ENCODE data around the gene CISD3.

The CISD3 gene

GRCh38 chr17:38735161-38735997 lies 5.2 kb downstream of the CISD3 start (continued):
- TF ChIP-seq SCRT2 (tag by site-specific recombination; IDR thresholded peaks at IDR 0.05) (no peak), ZNF660 (tag by site-specific recombination; IDR thresholded peaks at IDR 0.05) (no peak), ZNF114 (tag by site-specific recombination; IDR thresholded peaks at IDR 0.05) (no peak), ZNF133 (tag by site-specific recombination; IDR thresholded peaks at IDR 0.05) (no peak), ZNF280D (tag by site-specific recombination; IDR thresholded peaks at IDR 0.05) (no peak), GLIS1 (tag by site-specific recombination; IDR thresholded peaks at IDR 0.05) (peak; percentile 50), AEBP2 (tag by site-specific recombination; IDR thresholded peaks at IDR 0.05; ENCODE audit: borderline replicate concordance) (no peak), ZNF175 (tag by site-specific recombination; IDR thresholded peaks at IDR 0.05) (no peak), ZNF629 (tag by site-specific recombination; IDR thresholded peaks at IDR 0.05) (no peak), KLF8 (tag by site-specific recombination; IDR thresholded peaks at IDR 0.05) (peak; percentile 62), ZNF169 (tag by site-specific recombination; IDR thresholded peaks at IDR 0.05) (no peak), ZNF600 (tag by site-specific recombination; IDR thresholded peaks at IDR 0.05) (0 out of 2 replicates have a peak, but pooled peaks have one; percentile 19), ZNF398 (tag by site-specific recombination; IDR thresholded peaks at IDR 0.05) (peak; percentile 91), ZNF792 (tag by site-specific recombination; IDR thresholded peaks at IDR 0.05) (no peak), ZBTB17 (tag by site-specific recombination; IDR thresholded peaks at IDR 0.05) (no peak), BCL6B (tag by site-specific recombination; IDR thresholded peaks at IDR 0.05) (no peak), ZNF24 (tag by site-specific recombination; IDR thresholded peaks at IDR 0.05) (no peak), TSHZ1 (tag by site-specific recombination; IDR thresholded peaks at IDR 0.05; ENCODE audit: borderline replicate concordance) (no peak), HOXC10 (CRISPR knock-in tag; IDR thresholded peaks at IDR 0.05) (no peak), ZFP37 (tag by site-specific recombination; IDR thresholded peaks at IDR 0.05) (no peak), ZNF366 (tag by site-specific recombination; conservative IDR thresholded peaks at IDR 0.05) (no peak), ZNF530 (tag by site-specific recombination; IDR thresholded peaks at IDR 0.05; ENCODE audit: low read depth) (no peak), ZNF18 (tag by site-specific recombination; IDR thresholded peaks at IDR 0.05) (no peak), ZNF791 (tag by site-specific recombination; IDR thresholded peaks at IDR 0.05) (no peak), ZNF596 (tag by site-specific recombination; IDR thresholded peaks at IDR 0.05) (no peak), TCF7L2 (IDR thresholded peaks at IDR 0.05; ENCODE audit: borderline replicate concordance, low read depth, low read length) (no peak), ZNF146 (tag by site-specific recombination; IDR thresholded peaks at IDR 0.05) (no peak), ZBTB7A (tag by site-specific recombination; IDR thresholded peaks at IDR 0.05; ENCODE audit: low read depth) (no peak)

Measured in HEK293 (cell line).